Uterus (tissue), 4 donors: ENCODE results near the gene CLDN9. TPM values are rescaled to one million over a fixed set of nuclear protein-coding genes. Genes with fewer than 3 reads are reported as not detected.

Experiments used
- DNase-seq, 2 donors: peaks; one replicate each; pipeline ENCODE4 v3.0.0-alpha.2; 2019 to 2020
- H3K27ac ChIP-seq, 2 donors: fragments of 200-600 bp; sonication (generic); 1 replicate in 1 of 2; 2 replicates in 1 of 2; pipeline ENCODE4 v1.5.1; 2016 to 2018
- H3K27me3 ChIP-seq, 2 donors: fragments of 200-600 bp; sonication (generic); one replicate each; pipeline ENCODE4 v1.5.1; 2018 to 2019; ENCODE audit warnings: control low read depth in 1 of 2
- H3K36me3 ChIP-seq, 2 donors: fragments of 200-600 bp; sonication (generic); one replicate each; pipeline ENCODE4 v1.5.1; 2019; ENCODE audit warnings: control low read depth in 1 of 2
- H3K4me1 ChIP-seq, 2 donors: fragments of 200-600 bp; sonication (generic); one replicate each; pipeline ENCODE4 v1.5.1; 2018 to 2019; ENCODE audit warnings: control low read depth in 1 of 2
- H3K4me3 ChIP-seq, 2 donors: fragments of 200-600 bp; sonication (generic); 1 replicate in 1 of 2; 2 replicates in 1 of 2; pipeline ENCODE4 v1.5.1; 2018 to 2019; ENCODE audit warnings: mild to moderate bottlenecking in 1 of 2
- H3K9me3 ChIP-seq, 2 donors: fragments of 200-600 bp; sonication (generic); one replicate each; pipeline ENCODE4 v1.5.1; 2019; ENCODE audit warnings: control low read depth in 1 of 2
- POLR2A ChIP-seq, 2 donors: fragments of 450-650 bp; IDR thresholded peaks; one replicate each; pipeline ENCODE4 v1.6.1; 2016; ENCODE audit warnings: antibody characterized with exemption in 2 of 2, mild to moderate bottlenecking in 1 of 2, moderate library complexity in 1 of 2
- intact Hi-C: fragments of 100-400 bp; cut with DNase I; formaldehyde crosslinking; loops from one replicate; pipeline ENCODE4 v1.15.1; 2023; ENCODE audit warnings: low total_unique reads
- total RNA-seq, 4 donors: library from RNA; depleted of rRNA in 3 of 4; stranded (reverse); fragments of >200 nt in 3 of 4; gene quantifications; one replicate each; pipeline versions ENCODE4 v1.1.0 to v1.2.4, GENCODE V29; 2014 to 2023
- TF ChIP-seq, protein P1 (sequence below), 4 experiments: fragments of 200-600 bp in 2 of 4; fragments of 450-650 bp in 2 of 4; sonication (generic) in 2 of 4; IDR thresholded peaks; one replicate each; pipeline ENCODE4 v1.5.1; 2016 to 2019; ENCODE audit warnings: antibody characterized with exemption in 4 of 4, mild to moderate bottlenecking in 2 of 4, moderate library complexity in 1 of 4
- donor health status: DM: yes; HTN: yes; CAD: no.

The CLDN9 gene
- total RNA-seq, 4 donors from 2014 or later: 0.21 to 1.8 TPM; not detected in 2

DNA sequence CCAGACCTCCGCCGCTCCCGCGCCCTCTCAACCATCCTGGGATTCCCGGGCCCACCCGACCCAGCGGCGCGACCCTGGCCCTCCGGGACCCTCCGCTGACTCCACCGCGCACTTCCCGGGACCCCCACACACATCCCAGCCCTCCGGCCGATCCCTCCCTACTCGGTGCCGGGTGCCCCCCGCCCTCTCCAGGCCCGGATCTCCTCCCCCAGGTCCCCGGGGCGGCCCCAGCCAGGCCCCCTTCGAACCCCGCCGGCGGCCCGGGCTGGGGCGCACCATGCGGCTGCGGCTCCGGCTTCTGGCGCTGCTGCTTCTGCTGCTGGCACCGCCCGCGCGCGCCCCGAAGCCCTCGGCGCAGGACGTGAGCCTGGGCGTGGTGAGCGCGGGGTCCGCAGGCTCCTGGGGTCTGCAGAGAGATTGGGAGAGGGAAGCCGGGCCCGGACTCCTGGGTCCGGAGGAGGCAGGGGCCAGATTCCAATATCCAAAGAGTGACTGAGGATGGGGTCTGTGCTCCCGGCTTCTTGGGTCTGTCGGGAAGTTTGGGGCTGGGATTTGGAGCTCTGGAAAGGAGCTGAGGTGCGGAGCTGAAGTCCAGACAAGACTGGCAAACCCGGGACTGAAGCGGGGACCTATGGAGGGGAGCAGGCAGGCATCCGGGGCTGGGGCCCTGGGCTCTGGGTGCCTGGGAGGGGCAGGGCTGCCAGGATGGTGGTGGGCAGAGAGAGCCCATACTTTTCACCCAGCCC lies 34.1 kb downstream of the CLDN9 start:
- Histone ChIP-seq H3K27me3 (peaks cover 29 to 37% of the 10 kb centered on the region in 2 donors), H3K4me3 (peak overlapping the region in 1 of 2 donors; percentile 20)
- intact Hi-C loops: no loop called here

DNA sequence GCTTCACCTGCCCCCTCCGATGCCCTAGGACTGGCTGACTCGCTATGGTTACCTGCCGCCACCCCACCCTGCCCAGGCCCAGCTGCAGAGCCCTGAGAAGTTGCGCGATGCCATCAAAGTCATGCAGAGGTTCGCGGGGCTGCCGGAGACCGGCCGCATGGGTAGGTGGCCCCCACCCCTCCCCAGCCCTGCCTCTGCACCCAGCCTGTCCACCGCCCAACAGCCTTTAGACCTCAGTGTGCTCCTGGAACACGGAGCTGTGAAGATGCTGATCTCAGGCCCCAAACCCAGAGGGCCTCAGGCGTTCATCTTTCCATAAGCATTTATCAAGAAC lies 34.6 kb downstream of the CLDN9 start:
- intact Hi-C loops: no loop called here

More for the DNA sequence above, 34.1 kb downstream of the CLDN9 start:
- TF ChIP-seq, protein P1, sequence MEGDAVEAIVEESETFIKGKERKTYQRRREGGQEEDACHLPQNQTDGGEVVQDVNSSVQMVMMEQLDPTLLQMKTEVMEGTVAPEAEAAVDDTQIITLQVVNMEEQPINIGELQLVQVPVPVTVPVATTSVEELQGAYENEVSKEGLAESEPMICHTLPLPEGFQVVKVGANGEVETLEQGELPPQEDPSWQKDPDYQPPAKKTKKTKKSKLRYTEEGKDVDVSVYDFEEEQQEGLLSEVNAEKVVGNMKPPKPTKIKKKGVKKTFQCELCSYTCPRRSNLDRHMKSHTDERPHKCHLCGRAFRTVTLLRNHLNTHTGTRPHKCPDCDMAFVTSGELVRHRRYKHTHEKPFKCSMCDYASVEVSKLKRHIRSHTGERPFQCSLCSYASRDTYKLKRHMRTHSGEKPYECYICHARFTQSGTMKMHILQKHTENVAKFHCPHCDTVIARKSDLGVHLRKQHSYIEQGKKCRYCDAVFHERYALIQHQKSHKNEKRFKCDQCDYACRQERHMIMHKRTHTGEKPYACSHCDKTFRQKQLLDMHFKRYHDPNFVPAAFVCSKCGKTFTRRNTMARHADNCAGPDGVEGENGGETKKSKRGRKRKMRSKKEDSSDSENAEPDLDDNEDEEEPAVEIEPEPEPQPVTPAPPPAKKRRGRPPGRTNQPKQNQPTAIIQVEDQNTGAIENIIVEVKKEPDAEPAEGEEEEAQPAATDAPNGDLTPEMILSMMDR (IDR thresholded peaks at IDR 0.05): no peak
- TF ChIP-seq POLR2A (IDR thresholded peaks at IDR 0.05): no peak
- no peaks in the 10 kb centered on the region for H3K9me3 ChIP-seq
- peaks cover 0 to 16% of the 10 kb centered on the region in 2 donors for H3K4me1 ChIP-seq
- H3K27ac ChIP-seq: no peak overlapping the region
- no peaks in the 10 kb centered on the region for H3K36me3 ChIP-seq
- DNase-seq: no peak

DNA sequence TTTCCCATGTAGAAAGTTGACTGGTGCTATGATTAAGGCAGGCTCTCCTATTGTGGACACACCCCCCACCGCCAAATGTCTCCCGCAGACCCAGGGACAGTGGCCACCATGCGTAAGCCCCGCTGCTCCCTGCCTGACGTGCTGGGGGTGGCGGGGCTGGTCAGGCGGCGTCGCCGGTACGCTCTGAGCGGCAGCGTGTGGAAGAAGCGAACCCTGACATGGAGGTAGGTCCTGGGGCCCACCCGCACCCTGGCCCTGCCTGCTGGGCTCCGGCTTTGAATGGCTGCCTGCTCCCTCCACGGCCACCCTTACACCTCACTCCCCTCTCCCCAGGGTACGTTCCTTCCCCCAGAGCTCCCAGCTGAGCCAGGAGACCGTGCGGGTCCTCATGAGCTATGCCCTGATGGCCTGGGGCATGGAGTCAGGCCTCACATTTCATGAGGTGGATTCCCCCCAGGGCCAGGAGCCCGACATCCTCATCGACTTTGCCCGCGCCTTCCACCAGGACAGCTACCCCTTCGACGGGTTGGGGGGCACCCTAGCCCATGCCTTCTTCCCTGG lies 37.3 kb downstream of the CLDN9 start:
- H3K36me3 ChIP-seq: no peaks in the 10 kb centered on the region
- no peaks in the 10 kb centered on the region for H3K9me3 ChIP-seq
- no peak overlapping the region for H3K4me3 ChIP-seq
- intact Hi-C loops: no loop called here
- TF ChIP-seq, protein P1 (IDR thresholded peaks at IDR 0.05): no peak
- TF ChIP-seq POLR2A (IDR thresholded peaks at IDR 0.05): no peak
- H3K27ac ChIP-seq: no peak overlapping the region
- H3K27me3 ChIP-seq: peaks cover 16 to 23% of the 10 kb centered on the region in 2 donors
- peaks cover 0 to 16% of the 10 kb centered on the region in 2 donors for H3K4me1 ChIP-seq
- no peak for DNase-seq

More for the DNA sequence above, 34.6 kb downstream of the CLDN9 start:
- Histone ChIP-seq H3K36me3 (no peaks in the 10 kb centered on the region), H3K27me3 (peaks cover 29 to 37% of the 10 kb centered on the region in 2 donors), H3K9me3 (no peaks in the 10 kb centered on the region), H3K27ac (no peak overlapping the region), H3K4me3 (no peak overlapping the region), H3K4me1 (peaks cover 0 to 16% of the 10 kb centered on the region in 2 donors)
- TF ChIP-seq, protein P1 (IDR thresholded peaks at IDR 0.05): no peak
- DNase-seq: no peak

DNA sequence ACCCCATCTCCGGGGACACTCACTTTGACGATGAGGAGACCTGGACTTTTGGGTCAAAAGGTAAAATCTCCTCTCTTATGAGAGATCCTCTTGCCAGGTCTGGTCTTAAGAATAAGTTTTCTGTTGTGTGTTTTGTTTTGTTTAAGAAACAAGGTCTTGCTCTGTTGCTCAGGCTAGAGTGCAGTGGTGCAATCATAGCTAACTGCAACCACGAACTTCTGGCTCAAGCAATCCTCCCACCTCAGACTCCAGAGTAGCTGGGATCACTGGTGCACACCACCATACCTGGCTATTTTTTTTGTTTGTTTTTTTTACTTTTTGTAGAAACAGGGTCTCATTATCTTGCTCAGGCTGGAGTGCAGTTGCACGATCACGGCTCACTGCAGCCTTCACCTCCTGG lies 37.8 kb downstream of the CLDN9 start:
- no peak for DNase-seq
- Histone ChIP-seq H3K27ac (no peak overlapping the region), H3K4me3 (no peak overlapping the region), H3K9me3 (no peaks in the 10 kb centered on the region), H3K4me1 (peaks cover 0 to 15% of the 10 kb centered on the region in 2 donors), H3K36me3 (no peaks in the 10 kb centered on the region), H3K27me3 (peaks cover 12 to 18% of the 10 kb centered on the region in 2 donors)
- TF ChIP-seq, protein P1 (IDR thresholded peaks at IDR 0.05): no peak
- TF ChIP-seq POLR2A (IDR thresholded peaks at IDR 0.05): no peak
- intact Hi-C loops: no loop called here

DNA sequence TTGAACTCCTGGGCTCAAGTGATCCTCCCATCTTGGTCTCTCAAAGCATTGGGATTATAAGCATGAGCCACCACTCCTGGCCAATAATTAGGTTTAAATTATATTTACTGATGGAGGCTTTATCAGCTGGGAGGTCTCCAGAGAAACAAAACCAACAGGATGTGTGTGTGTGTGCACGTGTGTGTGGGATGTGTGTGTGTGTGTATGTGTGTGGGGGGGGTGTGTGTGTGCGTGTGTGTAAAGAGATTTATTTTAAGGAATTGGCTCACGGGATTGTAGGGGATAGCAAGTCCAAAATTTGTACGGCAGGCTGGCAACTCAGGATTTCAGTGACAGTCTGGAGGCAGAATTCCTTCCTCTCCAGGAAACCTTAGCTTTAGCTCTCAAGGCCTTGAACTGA lies 38.3 kb downstream of the CLDN9 start:
- no peak overlapping the region for H3K27ac ChIP-seq
- no peak overlapping the region for H3K4me3 ChIP-seq
- peaks cover 7 to 13% of the 10 kb centered on the region in 2 donors for H3K27me3 ChIP-seq
- TF ChIP-seq, protein P1 (IDR thresholded peaks at IDR 0.05): no peak
- TF ChIP-seq POLR2A (IDR thresholded peaks at IDR 0.05): no peak
- H3K9me3 ChIP-seq: no peaks in the 10 kb centered on the region
- no peak for DNase-seq
- no peaks in the 10 kb centered on the region for H3K36me3 ChIP-seq
- intact Hi-C loops: no loop called here
- H3K4me1 ChIP-seq: peaks cover 0 to 10% of the 10 kb centered on the region in 2 donors
